Adipocyte (in vitro differentiated cells): ENCODE results near the gene TRAPPC2L.

Experiments
- DNase-seq: peaks from one replicate; pipeline ENCODE4 v3.0.0-alpha.2; 2015; ENCODE audit warnings: low read depth
- H3K27me3 ChIP-seq: replicated peaks from 2 replicates; pipeline ENCODE4 v1.7.0; 2013; ENCODE audit warnings: mild to moderate bottlenecking, low read length, moderate library complexity; ENCODE audit not compliant: control insufficient read depth, insufficient read depth
- H3K36me3 ChIP-seq: 2 replicates; pipeline ENCODE4 v1.7.0; 2013; ENCODE audit warnings: low read length, mild to moderate bottlenecking, moderate library complexity; ENCODE audit not compliant: control insufficient read depth, insufficient read depth, severe bottlenecking
- H3K4me1 ChIP-seq: 2 replicates; pipeline ENCODE4 v1.7.0; 2013; ENCODE audit warnings: mild to moderate bottlenecking, low read length, moderate library complexity; ENCODE audit not compliant: control insufficient read depth, insufficient read depth
- H3K4me3 ChIP-seq: 2 replicates; pipeline ENCODE4 v1.7.0; 2013; ENCODE audit warnings: mild to moderate bottlenecking, low read length, moderate library complexity
- H3K9ac ChIP-seq: 2 replicates; pipeline ENCODE4 v1.7.0; 2013; ENCODE audit warnings: mild to moderate bottlenecking, low read length, moderate library complexity
- H3K9me3 ChIP-seq: 2 replicates; pipeline ENCODE4 v1.7.0; 2013; ENCODE audit warnings: mild to moderate bottlenecking, low read length, moderate library complexity; ENCODE audit not compliant: control insufficient read depth

TRAPPC2L gene

DNA sequence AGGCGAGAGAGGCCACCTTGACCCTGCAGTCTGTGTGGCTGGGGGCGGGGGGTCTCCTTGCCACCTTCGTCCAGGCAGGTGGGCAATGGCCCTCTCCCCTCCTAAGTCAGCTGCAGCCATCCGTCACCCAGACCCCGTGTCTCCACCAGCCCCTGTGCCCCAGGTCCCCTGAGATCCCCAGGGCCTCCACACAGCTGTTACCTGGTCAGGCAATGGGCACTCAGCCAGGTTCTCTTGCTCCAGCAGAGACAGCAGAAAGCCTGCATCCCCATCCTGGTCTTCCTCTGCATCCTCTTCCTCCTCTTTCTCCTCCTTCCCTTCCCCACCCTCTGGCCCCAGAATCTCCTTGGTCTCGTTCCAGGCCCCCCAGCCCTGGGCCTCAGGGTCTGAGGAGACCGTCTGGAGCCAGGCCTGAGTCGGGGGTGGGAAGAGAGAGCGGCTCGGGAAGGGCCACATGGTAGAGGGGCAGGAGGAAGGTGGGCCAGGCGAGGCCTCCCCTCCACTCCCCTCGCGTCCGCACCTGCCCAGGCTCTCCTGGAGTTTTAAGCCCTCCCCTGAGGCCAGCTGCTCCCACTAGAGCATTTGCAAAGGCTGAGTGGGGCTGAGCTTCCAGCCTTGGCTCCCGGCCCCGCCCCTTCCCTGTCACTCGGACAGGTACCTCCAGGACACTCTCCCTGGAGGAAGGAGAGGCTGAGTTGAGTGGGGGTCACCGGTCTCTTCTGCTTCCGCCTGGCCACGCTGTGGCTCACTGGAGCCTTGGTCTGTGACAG is 9.4 kb downstream of the TRAPPC2L start, which contains the start of gene PABPN1L:
Gene PABPN1L (minus strand): TSS at position 510 of the 770 bp plus-strand sequence. CDS start 54 bp downstream, at position 456.
- Histone ChIP-seq H3K4me3 (no peak within 1 kb of the TSS), H3K9ac (no peak within 1 kb of the TSS), H3K27me3 (peaks cover 33% of the 10 kb centered on the region), H3K9me3 (no peaks in the 10 kb centered on the region), H3K36me3 (peaks cover 10% of the 10 kb centered on the region), H3K4me1 (no peaks in the 10 kb centered on the region)
- DNase-seq, result no peak

DNA sequence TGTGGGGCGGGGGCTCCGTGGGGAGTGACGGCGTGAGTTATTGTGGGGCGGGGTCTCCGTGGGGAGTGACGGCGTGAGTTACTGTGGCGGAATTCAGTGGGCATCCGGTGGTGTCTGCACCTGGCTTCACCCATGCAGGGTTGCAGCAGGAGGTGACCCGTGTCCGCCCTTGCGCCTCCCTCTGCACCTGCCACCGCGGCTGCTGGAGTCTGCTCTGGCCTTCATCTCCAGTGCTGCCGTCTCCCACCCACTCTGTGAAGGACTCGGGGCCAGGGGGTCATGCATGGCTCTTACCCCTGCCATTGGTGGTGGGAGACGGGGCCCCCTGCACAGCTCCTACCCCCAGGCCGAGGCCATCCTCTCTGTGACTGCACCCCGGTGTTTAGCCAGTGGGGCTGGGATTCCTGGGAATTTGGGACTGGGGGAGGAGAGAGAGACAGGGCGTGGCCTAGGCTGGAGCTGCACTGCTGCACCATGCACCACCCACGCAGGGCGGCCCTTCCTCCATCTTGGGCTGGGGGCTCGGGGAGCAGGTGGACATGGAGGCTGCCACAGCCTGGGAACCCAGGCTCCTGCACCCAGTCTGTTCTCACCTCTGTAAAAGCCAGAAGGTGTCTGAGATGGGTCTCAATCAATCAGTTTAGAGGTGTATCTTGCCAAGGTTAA is 10.8 kb downstream of the TRAPPC2L start:
- no peak overlapping the region for H3K9ac ChIP-seq
- no peaks in the 10 kb centered on the region for H3K4me1 ChIP-seq
- no peak for DNase-seq
- no peak overlapping the region for H3K4me3 ChIP-seq
- no peaks in the 10 kb centered on the region for H3K9me3 ChIP-seq
- H3K27me3 ChIP-seq, result peaks cover 36% of the 10 kb centered on the region
- no peaks in the 10 kb centered on the region for H3K36me3 ChIP-seq

DNA sequence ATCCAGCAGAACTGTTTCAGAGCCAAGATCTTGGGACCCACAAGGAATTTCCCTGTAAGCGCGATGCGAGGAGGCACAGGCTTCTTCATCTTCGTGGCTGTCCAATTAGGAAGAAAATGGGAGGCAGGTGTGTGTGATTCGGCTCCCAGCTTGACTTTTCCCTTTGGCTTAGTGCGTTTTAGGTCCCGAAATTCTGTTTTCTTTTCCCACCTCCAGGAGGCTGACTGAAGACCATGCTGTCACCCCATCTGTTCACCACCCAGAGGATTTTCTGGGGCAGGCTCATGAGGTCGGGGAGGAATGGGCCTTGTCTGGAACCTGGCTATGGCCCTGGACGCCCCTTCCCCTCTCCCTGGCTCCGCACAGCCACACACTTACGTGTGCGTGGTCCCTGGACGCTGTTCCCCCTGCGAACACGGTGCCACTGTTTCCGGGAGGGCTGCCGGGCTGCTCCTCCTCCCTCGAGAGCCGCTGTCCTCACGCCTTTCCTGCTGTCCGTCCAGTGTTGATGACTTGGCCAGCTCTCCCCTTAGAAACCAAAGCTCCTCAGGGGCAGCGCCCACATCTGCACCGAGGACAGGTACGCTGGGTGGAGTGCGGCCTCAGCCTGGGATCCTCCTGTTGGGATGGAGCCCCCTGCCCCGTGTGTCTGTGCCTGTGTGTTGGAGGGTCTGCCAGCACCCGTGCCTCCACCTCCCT is 12.2 kb downstream of the TRAPPC2L start:
- no peaks in the 10 kb centered on the region for H3K4me1 ChIP-seq
- H3K27me3 ChIP-seq, result peaks cover 49% of the 10 kb centered on the region
- H3K36me3 ChIP-seq, result no peaks in the 10 kb centered on the region
- no peak overlapping the region for H3K4me3 ChIP-seq
- no peak for DNase-seq
- H3K9me3 ChIP-seq, result no peaks in the 10 kb centered on the region
- H3K9ac ChIP-seq, result no peak overlapping the region

DNA sequence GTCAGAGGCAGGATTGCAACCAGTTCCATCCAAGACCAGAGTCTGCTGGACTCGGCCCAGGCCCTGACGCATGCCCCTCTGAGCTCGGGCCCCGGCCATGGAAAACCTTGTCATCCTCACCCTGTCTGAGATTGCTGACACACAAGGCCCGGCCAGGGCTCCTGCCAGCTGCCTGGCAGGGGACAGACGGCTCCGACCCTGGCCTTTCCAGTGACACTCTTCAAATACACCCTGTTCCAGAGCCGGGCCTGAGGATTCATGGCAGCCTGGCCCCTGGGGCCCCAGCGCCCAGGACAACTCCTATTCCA is 12.7 kb downstream of the TRAPPC2L start:
- peaks cover 49% of the 10 kb centered on the region for H3K27me3 ChIP-seq
- DNase-seq, result no peak
- no peaks in the 10 kb centered on the region for H3K36me3 ChIP-seq
- H3K4me1 ChIP-seq, result no peaks in the 10 kb centered on the region
- no peak overlapping the region for H3K9ac ChIP-seq
- no peaks in the 10 kb centered on the region for H3K9me3 ChIP-seq
- no peak overlapping the region for H3K4me3 ChIP-seq

DNA sequence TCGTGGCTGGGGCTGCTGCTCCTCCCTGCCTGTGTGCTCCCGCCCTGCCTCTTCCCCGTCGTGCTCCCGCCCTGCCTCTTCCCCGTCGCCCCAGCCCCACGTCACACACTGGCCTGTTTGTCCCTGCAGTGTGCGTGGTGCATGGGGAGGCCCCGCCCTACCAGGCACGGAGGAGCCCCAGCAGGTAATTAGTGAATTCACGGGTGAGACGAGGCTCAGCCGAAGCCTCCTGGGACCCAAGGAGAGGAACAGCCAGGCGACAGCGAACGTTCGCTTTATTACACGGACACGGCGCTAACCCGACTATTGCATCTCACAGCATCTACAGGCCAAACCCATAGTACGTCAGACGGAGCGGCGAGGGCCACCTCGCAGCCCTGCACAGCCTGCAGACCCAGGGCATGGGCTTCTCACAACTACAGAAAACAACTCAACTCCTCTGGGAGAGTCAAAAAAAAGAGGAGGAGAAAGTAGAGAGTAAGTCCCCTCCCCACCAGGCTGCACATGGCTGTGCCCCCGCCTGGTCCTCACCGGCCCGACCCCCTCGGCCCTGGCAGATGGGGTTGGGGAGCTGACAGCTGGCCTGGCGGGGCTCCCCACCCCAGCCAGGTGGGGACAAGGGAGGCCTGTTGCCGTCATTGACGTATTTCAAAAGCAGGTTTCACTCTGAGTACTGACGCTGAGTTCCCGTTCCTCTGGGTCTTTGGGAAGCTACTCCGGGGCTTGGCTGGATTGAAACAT is 13.9 kb downstream of the TRAPPC2L start:
- DNase-seq, result no peak
- Histone ChIP-seq H3K27me3 (peaks cover 48% of the 10 kb centered on the region), H3K4me1 (no peaks in the 10 kb centered on the region), H3K4me3 (no peak overlapping the region), H3K9ac (no peak overlapping the region), H3K9me3 (no peaks in the 10 kb centered on the region), H3K36me3 (no peaks in the 10 kb centered on the region)

DNA sequence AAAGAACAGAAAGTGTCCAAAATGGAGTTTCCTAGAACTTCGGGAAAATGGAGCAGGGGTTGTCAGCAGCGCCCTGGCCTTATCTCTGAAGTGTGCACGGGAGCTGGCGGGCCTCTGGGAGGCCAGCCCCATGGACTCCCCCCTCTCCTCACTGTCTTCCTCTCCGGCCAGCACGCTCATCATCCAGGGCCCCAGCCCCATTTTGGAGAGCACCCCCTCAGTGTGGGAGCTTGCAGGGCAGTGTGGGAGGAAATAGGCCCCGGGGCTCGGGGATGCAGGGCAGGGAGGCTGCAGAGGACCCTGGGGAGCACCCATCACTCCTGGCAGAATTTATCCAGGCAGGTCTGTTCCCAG is 14.4 kb downstream of the TRAPPC2L start:
- DNase-seq, result no peak
- H3K27me3 ChIP-seq, result peaks cover 43% of the 10 kb centered on the region
- H3K36me3 ChIP-seq, result no peaks in the 10 kb centered on the region
- no peak overlapping the region for H3K4me3 ChIP-seq
- no peaks in the 10 kb centered on the region for H3K4me1 ChIP-seq
- no peak overlapping the region for H3K9ac ChIP-seq
- H3K9me3 ChIP-seq, result no peaks in the 10 kb centered on the region

DNA sequence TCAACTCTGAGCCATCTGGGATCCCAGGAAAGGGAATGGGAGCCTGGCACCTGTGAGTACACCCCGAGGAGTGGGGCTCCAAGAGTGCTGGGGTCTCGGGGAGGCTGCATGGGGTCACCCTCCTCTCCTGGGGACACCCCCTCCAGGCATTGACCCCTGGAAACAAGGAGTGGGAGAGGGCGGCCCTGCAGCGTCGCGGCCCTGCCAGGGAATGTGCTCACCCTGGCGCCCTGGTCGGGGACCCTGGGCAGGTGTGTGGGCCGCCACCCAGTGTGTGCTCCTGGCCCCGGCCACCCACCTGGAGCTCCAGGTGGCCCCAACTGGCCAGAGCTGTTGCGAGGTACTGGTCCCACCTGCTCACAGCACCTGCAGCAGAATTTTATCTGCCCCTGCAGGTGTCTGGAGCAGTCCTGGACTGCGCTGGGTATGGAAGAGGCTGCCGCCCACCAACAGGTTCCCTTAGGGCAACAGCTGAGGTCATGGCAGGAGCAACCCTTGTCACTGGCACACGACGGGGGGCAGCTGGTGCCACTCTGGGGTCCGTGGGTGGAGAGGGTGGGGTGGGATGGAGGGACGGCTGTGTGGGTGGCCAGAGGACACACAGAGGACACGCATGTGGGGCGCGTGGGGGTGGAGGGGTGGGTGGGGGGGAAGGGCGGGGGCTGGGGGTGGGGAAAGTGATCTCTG is 14.9 kb downstream of the TRAPPC2L start:
- Histone ChIP-seq H3K9ac (no peak overlapping the region), H3K36me3 (no peaks in the 10 kb centered on the region), H3K27me3 (peaks cover 37% of the 10 kb centered on the region), H3K4me1 (no peaks in the 10 kb centered on the region), H3K9me3 (no peaks in the 10 kb centered on the region), H3K4me3 (no peak overlapping the region)
- DNase-seq, result no peak

DNA sequence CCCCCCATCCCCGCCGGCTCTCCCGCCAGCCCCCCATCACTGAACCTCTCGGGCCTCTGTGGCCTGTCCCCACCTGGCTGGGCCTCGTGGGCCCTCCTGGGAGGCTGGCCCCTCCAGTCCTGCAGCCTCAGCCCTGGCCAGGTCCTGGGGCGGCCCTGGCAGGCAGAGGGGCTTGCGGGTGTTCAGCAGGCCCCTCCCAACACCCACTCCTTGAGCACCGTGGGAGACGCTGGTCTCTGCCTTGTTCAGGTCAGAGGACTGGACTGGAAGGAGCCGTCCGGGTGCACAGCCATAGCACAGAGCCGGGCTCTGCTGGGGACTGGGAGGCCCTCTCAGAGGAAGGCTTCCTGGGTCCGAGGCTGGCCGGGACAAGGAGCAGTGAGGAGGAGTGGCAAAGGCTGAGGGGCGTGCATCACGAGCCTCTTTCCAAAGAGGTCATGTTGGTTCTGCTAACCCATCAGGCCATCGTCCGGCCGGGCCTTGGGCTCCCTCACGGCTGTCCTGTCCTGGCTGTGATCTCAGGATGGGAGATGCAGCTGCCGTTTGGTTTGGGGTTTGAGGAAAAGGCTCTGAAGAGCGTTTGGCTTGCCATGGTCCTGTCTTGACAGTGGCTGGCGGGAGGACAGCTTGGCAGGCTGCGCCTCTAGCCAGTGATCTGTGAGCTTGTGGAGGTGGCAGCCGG is 15.9 kb downstream of the TRAPPC2L start:
- no peaks in the 10 kb centered on the region for H3K36me3 ChIP-seq
- no peak overlapping the region for H3K4me3 ChIP-seq
- peaks cover 36% of the 10 kb centered on the region for H3K27me3 ChIP-seq
- no peak overlapping the region for H3K9ac ChIP-seq
- no peaks in the 10 kb centered on the region for H3K9me3 ChIP-seq
- no peak for DNase-seq
- no peaks in the 10 kb centered on the region for H3K4me1 ChIP-seq

DNA sequence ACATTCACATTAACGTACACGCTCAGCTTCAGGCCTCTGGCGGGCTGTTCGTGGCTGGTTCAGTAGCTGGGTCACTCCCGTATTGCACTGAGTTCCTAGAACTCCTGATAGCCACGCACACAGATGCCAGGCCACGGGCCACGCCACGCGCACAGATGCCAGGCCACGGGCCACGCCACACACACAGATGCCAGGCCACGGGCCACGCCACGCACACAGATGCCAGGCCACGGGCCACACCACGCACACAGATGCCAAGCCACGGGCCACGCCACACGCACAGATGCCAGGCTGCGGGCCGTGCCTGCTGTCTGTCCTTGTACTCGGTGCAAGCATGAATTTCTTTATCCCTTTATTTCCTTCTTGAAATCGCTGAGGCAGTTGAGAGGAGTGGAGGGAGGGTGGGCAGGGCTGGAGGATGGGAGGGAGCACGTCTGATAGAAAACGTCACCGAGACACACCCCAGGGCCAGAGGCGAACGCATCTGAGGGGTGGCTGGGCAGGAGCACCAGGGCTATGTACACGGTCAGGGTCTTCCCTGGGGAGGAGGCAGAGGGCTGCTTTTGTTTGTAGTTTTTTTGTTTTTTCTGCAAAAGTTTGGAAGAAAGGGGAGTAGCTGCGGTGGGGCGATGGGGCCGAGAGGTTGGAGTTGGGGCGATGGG is 18.1 kb downstream of the TRAPPC2L start:
- Histone ChIP-seq H3K4me3 (no peak overlapping the region), H3K36me3 (no peaks in the 10 kb centered on the region), H3K27me3 (peaks cover 32% of the 10 kb centered on the region), H3K9me3 (no peaks in the 10 kb centered on the region), H3K9ac (no peak overlapping the region), H3K4me1 (no peaks in the 10 kb centered on the region)
- DNase-seq, result no peak

DNA sequence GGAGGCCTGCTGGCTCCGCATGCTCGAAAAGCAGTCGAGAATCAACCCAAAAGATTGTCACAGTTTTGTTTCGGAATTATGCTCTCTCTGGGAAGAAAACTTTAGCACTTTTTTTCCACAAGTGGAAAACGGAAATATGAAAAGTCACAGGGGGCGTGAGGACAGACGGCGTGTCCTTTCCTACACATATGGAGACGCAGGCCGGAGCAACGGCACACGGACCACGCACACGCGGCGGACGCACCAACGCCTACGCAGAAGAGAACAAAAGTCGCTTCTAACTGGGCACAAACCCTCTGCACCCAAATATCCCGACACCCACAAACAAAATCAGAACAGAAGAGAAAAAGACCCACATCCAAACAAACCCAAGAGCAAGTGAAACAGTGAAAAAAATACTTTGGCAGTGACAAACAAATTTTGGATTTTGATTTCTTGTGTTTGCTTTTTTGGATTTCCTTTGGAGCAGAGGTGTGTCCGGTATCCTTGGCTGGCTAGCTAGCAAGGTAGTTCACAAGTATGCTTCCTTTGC is 18.8 kb downstream of the TRAPPC2L start:
- Histone ChIP-seq H3K9me3 (no peaks in the 10 kb centered on the region), H3K4me1 (no peaks in the 10 kb centered on the region), H3K36me3 (no peaks in the 10 kb centered on the region), H3K27me3 (peaks cover 25% of the 10 kb centered on the region), H3K4me3 (no peak overlapping the region), H3K9ac (no peak overlapping the region)
- DNase-seq, result no peak
